Esophagus squamous epithelium (tissue), 5 donors: ENCODE results near the gene RAB3D. TPM values are rescaled to one million over a fixed set of nuclear protein-coding genes. Genes with fewer than 3 reads are reported as not detected.
"Not testable (repeated sequence)": the region's sequence is repeated elsewhere in the genome, so short reads cannot be mapped to it uniquely, and the experiment has no call there.

Experiments used
- DNase-seq: peaks from one replicate; lab custom pipeline; 2025; lab: John Stamatoyannopoulos, UW
- H3K27ac ChIP-seq, 4 donors: fragments of 200-600 bp; sonication (generic); one replicate each; pipeline ENCODE4 v1.5.1; 2016 to 2019; ENCODE audit warnings: mild to moderate bottlenecking in 1 of 4
- H3K27me3 ChIP-seq, 4 donors: fragments of 200-600 bp; sonication (generic); 1 replicate in 3 of 4; 2 replicates in 1 of 4; pipeline versions ENCODE4 v1.5.1 to v1.6.0; 2017 to 2021; ENCODE audit warnings: antibody characterized with exemption in 1 of 4
- H3K36me3 ChIP-seq, 3 donors: fragments of 200-600 bp; sonication (generic); one replicate each; pipeline ENCODE4 v1.5.1; 2016 to 2019
- H3K4me1 ChIP-seq, 3 donors: fragments of 200-600 bp; sonication (generic); one replicate each; pipeline ENCODE4 v1.5.1; 2017 to 2019
- H3K4me3 ChIP-seq, 4 donors: fragments of 200-600 bp; sonication (generic); 1 replicate in 3 of 4; 2 replicates in 1 of 4; pipeline ENCODE4 v1.5.1; 2016 to 2019; ENCODE audit warnings: mild to moderate bottlenecking in 2 of 4, moderate library complexity in 1 of 4
- H3K9me3 ChIP-seq, 3 donors: fragments of 200-600 bp; sonication (generic); one replicate each; pipeline ENCODE4 v1.5.1; 2016 to 2019
- POLR2A ChIP-seq, 4 donors: fragments of 450-650 bp; IDR thresholded peaks; one replicate each; pipeline ENCODE4 v1.6.1; 2017; ENCODE audit warnings: antibody characterized with exemption in 4 of 4, mild to moderate bottlenecking in 4 of 4, moderate library complexity in 3 of 4
- WGBS, 2 donors: methylation state at CpG; one replicate each; pipeline ENCODE4 v1.1.5; 2018; 5-methylcytosine and 5-hydroxymethylcytosine counted together
- intact Hi-C: fragments of 100-400 bp; cut with DNase I; formaldehyde crosslinking; loops from one replicate; pipeline ENCODE4 v1.15.0; 2022
- total RNA-seq, 4 donors: library from RNA; depleted of rRNA; stranded (reverse); fragments of >200 nt; gene quantifications; one replicate each; pipeline ENCODE4 v1.1.0, GENCODE V29; 2016
- TF ChIP-seq, protein P1 (sequence below), 6 experiments: fragments of 450-650 bp in 4 of 6; fragments of 200-600 bp in 2 of 6; sonication (generic) in 2 of 6; IDR thresholded peaks; one replicate each; pipeline ENCODE4 v1.5.1; 2016 to 2019; ENCODE audit warnings: antibody characterized with exemption in 6 of 6, mild to moderate bottlenecking in 4 of 6, moderate library complexity in 4 of 6
- donor health status: DM: yes; HTN: yes; CAD: no.

The RAB3D gene
- total RNA-seq, 4 donors from 2014 or later = 55.9 to 90.4 (median 73.8) TPM

DNA sequence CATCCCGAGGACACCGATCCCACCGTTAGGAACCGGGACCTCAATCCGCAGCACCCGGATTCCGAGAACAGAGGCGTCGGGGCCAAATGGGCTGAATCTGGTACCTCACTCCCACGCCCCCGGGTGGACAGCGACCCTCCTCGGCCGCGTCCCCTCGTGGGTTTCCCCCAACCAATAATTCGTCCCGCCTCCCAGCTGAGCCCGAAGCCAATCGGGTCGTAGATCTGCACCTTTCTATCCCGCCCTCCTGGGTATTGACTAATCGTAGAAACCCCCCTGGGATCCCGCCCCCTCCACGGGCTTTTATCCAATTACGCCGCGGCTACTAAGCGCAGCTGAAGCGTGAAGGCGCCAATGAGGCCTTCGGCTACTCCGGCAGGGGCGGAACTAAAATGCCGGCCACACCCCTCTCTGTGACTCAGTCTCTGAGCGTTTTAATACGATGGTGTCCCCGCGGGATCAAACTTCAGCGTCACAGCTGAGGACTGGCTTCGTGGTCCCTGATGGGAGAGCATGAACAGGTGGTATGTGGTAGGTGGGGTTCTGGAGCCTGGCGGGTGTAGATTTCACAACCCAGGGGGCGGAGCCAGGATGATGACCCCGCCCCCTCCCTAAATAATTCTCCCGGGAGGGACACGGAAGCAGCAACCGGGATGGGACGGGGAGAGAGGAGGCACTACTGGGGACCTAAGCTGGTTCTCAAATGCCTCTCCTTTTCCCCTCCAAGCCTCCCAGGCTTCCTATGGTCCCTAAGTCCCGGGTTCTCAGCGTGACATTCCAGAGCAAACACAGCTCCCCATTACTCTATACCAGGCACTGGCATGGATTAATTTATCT lies 6.9 kb upstream of the RAB3D start, which contains the start of the genes CCDC159 and TMEM205:
Gene CCDC159 (plus strand): TSS at position 416 of the 837 bp plus-strand sequence. CDS start 88 bp downstream, at position 504.
Gene TMEM205 (minus strand): TSS at position 165 of the 837 bp plus-strand sequence. CDS start 649 bp downstream, outside the sequence.
- Histone ChIP-seq H3K4me3 (peak within 1 kb of the TSS; percentile 56 to 91 (median 79)), H3K27me3 (no peaks in the 10 kb centered on the region), H3K9me3 (no peaks in the 10 kb centered on the region), H3K36me3 (peaks cover 0 to 16% (median 0%) of the 10 kb centered on the region in 3 donors), H3K4me1 (peaks cover 27 to 47% (median 33%) of the 10 kb centered on the region in 3 donors), H3K27ac (peak within 1 kb of the TSS; percentile 85 to 94 (median 88))
- intact Hi-C loops = no loop called here
- DNase-seq = peak; percentile 89
- WGBS, 2 donors = 0 to 1% methylated on average over 19 to 24 of the region's 50 CpGs
- peak in 3 of 4 donors; percentile 73 to 78 (median 78) for TF ChIP-seq POLR2A (IDR thresholded peaks at IDR 0.05)
- TF ChIP-seq, protein P1, sequence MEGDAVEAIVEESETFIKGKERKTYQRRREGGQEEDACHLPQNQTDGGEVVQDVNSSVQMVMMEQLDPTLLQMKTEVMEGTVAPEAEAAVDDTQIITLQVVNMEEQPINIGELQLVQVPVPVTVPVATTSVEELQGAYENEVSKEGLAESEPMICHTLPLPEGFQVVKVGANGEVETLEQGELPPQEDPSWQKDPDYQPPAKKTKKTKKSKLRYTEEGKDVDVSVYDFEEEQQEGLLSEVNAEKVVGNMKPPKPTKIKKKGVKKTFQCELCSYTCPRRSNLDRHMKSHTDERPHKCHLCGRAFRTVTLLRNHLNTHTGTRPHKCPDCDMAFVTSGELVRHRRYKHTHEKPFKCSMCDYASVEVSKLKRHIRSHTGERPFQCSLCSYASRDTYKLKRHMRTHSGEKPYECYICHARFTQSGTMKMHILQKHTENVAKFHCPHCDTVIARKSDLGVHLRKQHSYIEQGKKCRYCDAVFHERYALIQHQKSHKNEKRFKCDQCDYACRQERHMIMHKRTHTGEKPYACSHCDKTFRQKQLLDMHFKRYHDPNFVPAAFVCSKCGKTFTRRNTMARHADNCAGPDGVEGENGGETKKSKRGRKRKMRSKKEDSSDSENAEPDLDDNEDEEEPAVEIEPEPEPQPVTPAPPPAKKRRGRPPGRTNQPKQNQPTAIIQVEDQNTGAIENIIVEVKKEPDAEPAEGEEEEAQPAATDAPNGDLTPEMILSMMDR (IDR thresholded peaks at IDR 0.05) = no peak

DNA sequence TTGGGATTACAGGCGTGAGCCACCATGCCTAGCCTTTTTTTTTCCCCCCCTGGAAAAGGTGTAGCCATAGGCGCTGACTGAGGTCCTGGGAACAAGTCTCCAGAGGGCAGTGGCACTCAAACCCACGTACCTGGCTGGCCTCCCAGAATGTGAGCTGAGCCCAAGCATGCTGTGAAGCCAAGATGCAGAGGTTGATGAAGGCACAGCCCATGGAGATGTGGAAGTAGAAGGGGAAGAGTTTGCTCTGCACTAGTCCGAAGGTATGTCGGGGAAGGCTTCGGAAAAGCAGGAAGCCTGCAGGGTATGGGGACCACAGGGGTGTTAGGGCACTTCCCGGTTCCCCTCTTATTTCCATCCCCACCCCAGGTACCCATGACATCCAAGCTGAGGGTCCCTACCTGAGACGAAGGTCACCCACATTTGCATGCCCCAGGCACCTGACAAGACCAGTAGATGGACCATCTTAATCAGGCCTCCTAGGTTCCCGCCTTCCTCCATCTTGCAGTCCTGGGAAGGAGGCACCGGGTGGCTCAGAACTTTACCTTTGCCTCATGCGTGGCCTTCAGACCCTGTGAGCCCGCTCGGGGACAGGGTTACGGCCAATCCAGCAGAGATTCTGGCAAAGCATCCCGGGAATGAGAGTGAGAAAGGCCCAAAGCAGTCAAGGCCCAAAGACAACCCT lies 5.8 kb upstream of the RAB3D start:
- intact Hi-C loops = no loop called here
- Histone ChIP-seq H3K36me3 (peaks cover 0 to 18% (median 0%) of the 10 kb centered on the region in 3 donors), H3K27ac (peak overlapping the region; percentile 85 to 94 (median 88)), H3K27me3 (no peaks in the 10 kb centered on the region), H3K4me1 (peaks cover 27 to 50% (median 33%) of the 10 kb centered on the region in 3 donors), H3K4me3 (peak overlapping the region; percentile 56 to 91 (median 79)), H3K9me3 (no peaks in the 10 kb centered on the region)
- DNase-seq = no peak
- TF ChIP-seq POLR2A (IDR thresholded peaks at IDR 0.05) = no peak
- TF ChIP-seq, protein P1 (IDR thresholded peaks at IDR 0.05) = no peak
- 38 to 43% methylated on average over 5 to 10 of the region's 15 CpGs for WGBS, 2 donors

DNA sequence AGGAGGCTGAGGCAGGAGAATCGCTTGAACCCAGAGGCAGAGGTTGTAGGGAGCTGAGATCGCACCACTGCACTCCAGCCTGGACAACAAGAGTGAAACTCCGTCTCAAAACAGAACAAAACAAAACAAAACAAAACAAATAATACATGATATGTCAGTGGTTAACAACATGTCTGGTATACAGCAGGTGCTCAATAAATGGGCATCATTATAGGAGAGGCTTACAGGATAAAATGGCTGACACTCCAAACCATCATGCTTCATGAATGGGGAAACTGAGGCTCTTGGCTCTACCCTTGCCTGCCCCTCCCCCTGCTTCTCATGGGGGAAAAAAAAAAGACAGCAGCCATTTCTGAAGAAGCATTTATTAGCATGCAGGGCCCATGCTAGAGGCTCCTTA lies 3.0 kb upstream of the RAB3D start:
- WGBS, 2 donors = 89 to 91% methylated on average over 3 of the region's 3 CpGs
- TF ChIP-seq POLR2A (IDR thresholded peaks at IDR 0.05) = no peak
- TF ChIP-seq, protein P1 (IDR thresholded peaks at IDR 0.05) = no peak
- DNase-seq = no peak
- Histone ChIP-seq H3K36me3 (peaks cover 0 to 23% (median 0%) of the 10 kb centered on the region in 3 donors), H3K9me3 (no peaks in the 10 kb centered on the region), H3K4me1 (peaks cover 42 to 75% (median 48%) of the 10 kb centered on the region in 3 donors), H3K27ac (no peak overlapping the region), H3K4me3 (no peak overlapping the region), H3K27me3 (no peaks in the 10 kb centered on the region)
- intact Hi-C loops = no loop called here

DNA sequence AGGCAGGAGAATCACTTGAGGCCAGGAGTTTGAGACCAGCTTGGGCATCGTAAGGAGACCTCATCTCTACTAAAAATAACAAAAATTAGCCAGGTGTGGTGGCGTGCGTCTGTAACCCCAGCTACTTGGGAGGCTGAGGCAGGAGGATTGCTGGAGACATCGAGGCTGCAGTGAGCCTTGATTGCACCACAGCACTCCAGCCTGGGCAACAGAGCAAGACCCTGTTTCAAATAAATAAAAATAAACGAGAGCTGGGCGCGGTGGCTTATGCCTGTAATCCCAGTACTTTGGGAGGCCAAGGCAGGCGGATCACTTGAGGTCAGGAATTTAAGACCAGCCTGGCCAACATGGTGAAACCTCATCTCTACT lies 626 bp upstream of the RAB3D start:
- H3K9me3 ChIP-seq, H3K27me3 ChIP-seq, intact Hi-C loops, DNase-seq: not testable (repeated sequence)
- peak overlapping the region in 3 of 4 donors; percentile 80 to 88 (median 84) for H3K4me3 ChIP-seq
- H3K27ac ChIP-seq = peak overlapping the region in 3 of 4 donors; percentile 91 to 94 (median 92)
- peaks cover 20 to 46% (median 22%) of the 10 kb centered on the region in 3 donors for H3K36me3 ChIP-seq
- H3K4me1 ChIP-seq = peaks cover 33 to 63% (median 35%) of the 10 kb centered on the region in 3 donors
- WGBS, 2 donors = 75 to 82% methylated on average over 7 to 8 of the region's 8 CpGs

DNA sequence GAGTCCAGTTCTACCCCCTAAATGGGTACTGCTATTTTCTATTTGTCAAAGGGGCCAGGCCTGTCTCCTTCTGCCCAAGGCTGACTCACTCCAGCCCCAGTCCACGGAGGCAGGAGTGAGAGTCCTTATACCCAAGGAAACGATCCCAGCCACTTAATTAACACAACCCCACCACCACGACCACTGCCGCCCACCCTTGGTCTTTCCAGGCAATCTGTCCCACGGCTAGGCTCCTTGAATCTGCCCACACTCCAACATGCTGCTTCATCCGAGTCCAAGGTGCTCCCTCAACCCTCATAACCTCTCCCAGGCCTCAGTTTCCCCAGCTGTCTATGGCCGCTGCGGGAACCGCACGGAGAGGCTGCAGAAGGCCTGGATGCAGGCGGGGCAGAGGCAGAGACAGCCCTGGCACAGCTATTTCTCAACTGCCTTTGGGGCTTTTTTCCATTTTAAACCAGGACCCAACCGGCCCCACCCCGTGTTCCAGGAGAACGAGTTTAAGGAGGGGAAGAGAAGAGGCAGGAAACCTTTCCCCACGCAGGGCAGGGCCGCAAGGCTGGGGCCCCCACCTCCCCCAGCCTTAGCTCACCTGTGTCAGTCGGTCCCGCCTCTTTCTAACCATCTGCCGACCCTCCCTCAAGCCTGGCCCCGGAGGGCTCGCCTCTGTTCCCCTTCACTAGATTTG lies 746 bp downstream of the RAB3D start:
- TF ChIP-seq, protein P1 (IDR thresholded peaks at IDR 0.05) = no peak
- no peak for TF ChIP-seq POLR2A (IDR thresholded peaks at IDR 0.05)
- DNase-seq = no peak
- Histone ChIP-seq H3K27me3 (no peaks in the 10 kb centered on the region), H3K9me3 (no peaks in the 10 kb centered on the region), H3K27ac (peak overlapping the region; percentile 91 to 95 (median 93)), H3K36me3 (peaks cover 34 to 60% (median 34%) of the 10 kb centered on the region in 3 donors), H3K4me3 (peak overlapping the region; percentile 80 to 98 (median 86)), H3K4me1 (peaks cover 20 to 49% (median 22%) of the 10 kb centered on the region in 3 donors)
- intact Hi-C loops = no loop called here
- 9% methylated on average over 14 to 19 of the region's 21 CpGs for WGBS, 2 donors
